PC-3 (cell line): ENCODE measurements around the gene CIAPIN1. TPM values are rescaled to one million over a fixed set of nuclear protein-coding genes. Genes with fewer than 3 reads are reported as not detected.

Source experiments
- ATAC-seq: fragments of 200-7000 bp; cut with Tn5 transposase; 2 replicates; pipeline ENCODE4 v1.9.1; 2020; ENCODE audit warnings: mild to moderate bottlenecking, moderate library complexity
- BruUV-seq: library from RNA; stranded (reverse); fragments of 400-500 nt; replicated peaks from 2 replicates; lab custom pipeline; 2021; lab: Mats Ljungman, UMichigan
- CTCF ChIA-PET: fragments of 300-600 bp; sonication (Branson Sonifier 250); formaldehyde crosslinking; loops from one replicate; lab custom pipeline; 2022; ENCODE audit warnings: antibody characterized with exemption; lab: Charles Lee
- POLR2A ChIA-PET: fragments of 300-600 bp; sonication (Branson Sonifier 250); formaldehyde crosslinking; loops from one replicate; lab custom pipeline; 2022; ENCODE audit warnings: antibody characterized with exemption; ENCODE audit not compliant: unreplicated experiment; lab: Charles Lee
- DNase-seq: peaks from one replicate; pipeline ENCODE4 v3.0.0-alpha.2; 2015
- H2AFZ ChIP-seq: fragments of 300-600 bp; sonication (generic); 2 replicates; pipeline ENCODE4 v1.6.0; 2016; ENCODE audit warnings: antibody characterized with exemption, low read length
- H3F3A ChIP-seq: fragments of 300-600 bp; sonication (generic); one replicate; pipeline ENCODE4 v1.6.0; 2017; ENCODE audit warnings: antibody characterized with exemption, low read length, control low read depth, mild to moderate bottlenecking; ENCODE audit not compliant: unreplicated experiment
- H3K27ac ChIP-seq: fragments of 300-600 bp; sonication (generic); 2 replicates; pipeline ENCODE4 v1.5.1; 2016; ENCODE audit warnings: mild to moderate bottlenecking, low read length
- H3K27me3 ChIP-seq: fragments of 300-600 bp; sonication (generic); 2 replicates; pipeline ENCODE4 v1.6.1; 2016; ENCODE audit warnings: low read length, mixed read lengths
- H3K36me3 ChIP-seq: fragments of 300-600 bp; sonication (generic); 2 replicates; pipeline ENCODE4 v1.6.1; 2016; ENCODE audit warnings: low read depth, mixed run types, low read length, mixed read lengths
- H3K4me1 ChIP-seq: fragments of 300-600 bp; sonication (generic); 2 replicates; pipeline ENCODE4 v1.5.1; 2016; ENCODE audit warnings: low read length; ENCODE audit not compliant: insufficient read depth
- H3K4me2 ChIP-seq: fragments of 300-600 bp; sonication (generic); 2 replicates; pipeline ENCODE4 v1.6.0; 2016; ENCODE audit warnings: low read length
- H3K4me3 ChIP-seq: fragments of 300-600 bp; sonication (generic); 2 replicates; pipeline ENCODE4 v1.5.1; 2016; ENCODE audit warnings: mild to moderate bottlenecking, low read length, mixed read lengths
- H3K79me2 ChIP-seq: fragments of 300-600 bp; sonication (generic); 2 replicates; pipeline ENCODE4 v1.6.1; 2017; ENCODE audit warnings: low read length, mixed read lengths
- H3K9ac ChIP-seq: fragments of 300-600 bp; sonication (generic); 2 replicates; pipeline ENCODE4 v1.6.0; 2016; ENCODE audit warnings: mild to moderate bottlenecking, low read length
- H3K9me2 ChIP-seq: fragments of 300-600 bp; sonication (generic); replicated peaks from 2 replicates; pipeline ENCODE4 v1.6.1; 2016; ENCODE audit warnings: mixed run types, low read length, mixed read lengths
- H3K9me3 ChIP-seq: fragments of 300-600 bp; sonication (generic); 2 replicates; pipeline ENCODE4 v1.6.1; 2016; ENCODE audit warnings: low read length, mixed read lengths
- H4K20me1 ChIP-seq: fragments of 300-600 bp; sonication (generic); 2 replicates; pipeline ENCODE4 v1.6.1; 2016; ENCODE audit warnings: low read length, mixed read lengths
- EZH2 ChIP-seq: fragments of 300-600 bp; sonication (generic); IDR thresholded peaks from one replicate; pipeline ENCODE4 v1.6.1; 2017; ENCODE audit warnings: antibody characterized with exemption, mild to moderate bottlenecking, low read length; ENCODE audit not compliant: unreplicated experiment
- EZH2phosphoT487 ChIP-seq: fragments of 300-600 bp; sonication (generic); IDR thresholded peaks from 2 replicates; pipeline ENCODE4 v1.6.1; 2018; ENCODE audit warnings: mild to moderate bottlenecking, antibody characterized with exemption, low read length, borderline replicate concordance
- intact Hi-C: fragments of 100-400 bp; cut with micrococcal nuclease; formaldehyde crosslinking; loops from 2 replicates; pipeline ENCODE4 v1.9.0; 2023
- total RNA-seq: library from RNA; depleted of rRNA; stranded (reverse); fragments of >200 nt; gene quantifications from 2 replicates; pipeline ENCODE4 v1.2.3, GENCODE V29; 2014
- TF ChIP-seq, protein P1 (sequence below): fragments of 300-600 bp; sonication (generic); conservative IDR thresholded peaks from 2 replicates; pipeline ENCODE4 v1.5.1; 2017; ENCODE audit warnings: antibody characterized with exemption, low read depth, mild to moderate bottlenecking, low read length

CIAPIN1 gene
- total RNA-seq, 1 experiment from 2014 or later = 48.6 TPM

DNA sequence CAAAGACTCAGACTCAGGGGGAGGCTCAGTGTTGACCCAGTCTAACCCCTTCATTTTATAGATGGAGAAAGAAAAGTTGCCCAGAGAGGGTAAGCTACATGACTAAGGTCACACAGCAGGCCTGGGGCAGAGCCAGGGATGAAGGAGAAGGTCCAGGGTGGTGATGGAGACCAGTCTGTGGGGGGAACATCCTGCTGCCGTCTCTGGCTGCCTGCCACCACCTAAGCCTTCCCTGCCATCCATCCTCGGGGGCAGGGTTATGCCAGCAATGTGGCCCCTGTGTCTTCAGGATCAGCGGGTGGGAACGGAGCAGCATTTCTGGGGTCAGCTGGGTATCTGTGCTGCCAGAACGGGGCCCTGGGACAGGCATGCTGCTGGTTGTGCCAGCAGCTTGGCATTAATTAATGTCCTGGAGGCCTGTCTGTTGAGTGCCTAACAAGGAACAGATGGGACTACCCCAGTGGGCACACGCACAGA is 33.6 kb upstream of the CIAPIN1 start:
- ATAC-seq (no peak), DNase-seq (no peak)
- no TSS peak for BruUV-seq
- Histone ChIP-seq H3K4me1 (no peaks in the 10 kb centered on the region; the same call in 1 of the 2 replicates), H3K9me3 (no peaks in the 10 kb centered on the region), H3K27me3 (no peaks in the 10 kb centered on the region), H2AFZ (no peak overlapping the region), H3K27ac (no peak overlapping the region), H3K9ac (no peak overlapping the region), H3F3A (no peaks in the 10 kb centered on the region), H3K79me2 (no peaks in the 10 kb centered on the region), H3K9me2 (no peaks in the 10 kb centered on the region), H4K20me1 (no peaks in the 10 kb centered on the region), H3K36me3 (no peaks in the 10 kb centered on the region), H3K4me3 (no peak overlapping the region), H3K4me2 (no peak overlapping the region)
- ChIA-PET CTCF (no interaction called here), POLR2A (no interaction called here)
- intact Hi-C loops = no loop called here
- TF ChIP-seq EZH2 (no peak), EZH2phosphoT487 (no peak)
- TF ChIP-seq, protein P1, sequence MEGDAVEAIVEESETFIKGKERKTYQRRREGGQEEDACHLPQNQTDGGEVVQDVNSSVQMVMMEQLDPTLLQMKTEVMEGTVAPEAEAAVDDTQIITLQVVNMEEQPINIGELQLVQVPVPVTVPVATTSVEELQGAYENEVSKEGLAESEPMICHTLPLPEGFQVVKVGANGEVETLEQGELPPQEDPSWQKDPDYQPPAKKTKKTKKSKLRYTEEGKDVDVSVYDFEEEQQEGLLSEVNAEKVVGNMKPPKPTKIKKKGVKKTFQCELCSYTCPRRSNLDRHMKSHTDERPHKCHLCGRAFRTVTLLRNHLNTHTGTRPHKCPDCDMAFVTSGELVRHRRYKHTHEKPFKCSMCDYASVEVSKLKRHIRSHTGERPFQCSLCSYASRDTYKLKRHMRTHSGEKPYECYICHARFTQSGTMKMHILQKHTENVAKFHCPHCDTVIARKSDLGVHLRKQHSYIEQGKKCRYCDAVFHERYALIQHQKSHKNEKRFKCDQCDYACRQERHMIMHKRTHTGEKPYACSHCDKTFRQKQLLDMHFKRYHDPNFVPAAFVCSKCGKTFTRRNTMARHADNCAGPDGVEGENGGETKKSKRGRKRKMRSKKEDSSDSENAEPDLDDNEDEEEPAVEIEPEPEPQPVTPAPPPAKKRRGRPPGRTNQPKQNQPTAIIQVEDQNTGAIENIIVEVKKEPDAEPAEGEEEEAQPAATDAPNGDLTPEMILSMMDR = no peak

DNA sequence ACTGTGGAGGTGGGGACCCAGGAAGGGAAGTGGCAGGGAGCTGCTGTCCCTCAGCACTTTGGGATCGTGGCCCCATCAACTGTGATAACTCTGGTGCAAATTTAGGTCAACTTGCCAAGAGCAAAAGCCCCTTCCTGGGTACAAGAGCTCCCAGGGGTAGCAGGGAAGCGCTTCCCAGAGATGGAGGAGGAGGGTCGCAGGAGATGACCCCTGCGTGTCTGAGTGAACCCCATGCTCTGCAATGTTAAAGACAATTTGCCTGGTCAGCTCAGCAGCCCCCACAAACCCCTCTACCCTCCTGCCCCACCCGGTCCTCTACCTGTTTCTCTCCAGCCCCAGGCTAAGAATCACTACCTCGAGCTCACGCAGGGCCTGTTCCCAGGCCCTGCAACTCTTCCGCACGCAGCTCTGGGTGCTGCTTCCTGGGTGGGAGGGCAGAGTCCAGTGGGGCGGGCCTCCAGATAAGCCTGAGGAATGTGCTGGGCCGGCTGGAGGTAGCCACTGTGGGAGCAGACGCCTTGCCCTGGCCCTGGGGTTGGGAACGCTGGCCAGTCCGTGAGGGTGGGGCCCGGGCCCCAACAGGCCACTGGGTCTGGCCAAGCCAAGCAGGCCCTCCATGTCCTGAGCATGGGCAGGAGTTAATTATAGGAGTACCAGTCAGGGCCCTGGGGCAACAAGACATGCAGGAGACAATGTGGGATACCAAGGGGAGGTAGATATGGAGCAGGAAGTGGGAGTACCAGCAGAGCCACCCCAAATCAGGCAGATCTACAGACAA is 33.0 kb upstream of the CIAPIN1 start:
- POLR2A ChIA-PET = no interaction called here
- CTCF ChIA-PET = no interaction called here
- Histone ChIP-seq H3K27me3 (no peaks in the 10 kb centered on the region), H4K20me1 (no peaks in the 10 kb centered on the region), H3K4me2 (no peak overlapping the region), H3K36me3 (no peaks in the 10 kb centered on the region), H3K4me3 (no peak overlapping the region), H3K9ac (no peak overlapping the region), H2AFZ (no peak overlapping the region), H3K9me2 (no peaks in the 10 kb centered on the region), H3K4me1 (no peaks in the 10 kb centered on the region), H3K79me2 (no peaks in the 10 kb centered on the region), H3K27ac (no peak overlapping the region), H3K9me3 (no peaks in the 10 kb centered on the region), H3F3A (no peaks in the 10 kb centered on the region)
- DNase-seq (no peak), ATAC-seq (no peak)
- intact Hi-C loops = no loop called here
- TF ChIP-seq EZH2phosphoT487 = no peak
- TF ChIP-seq, protein P1 = no peak
- BruUV-seq = no TSS peak

DNA sequence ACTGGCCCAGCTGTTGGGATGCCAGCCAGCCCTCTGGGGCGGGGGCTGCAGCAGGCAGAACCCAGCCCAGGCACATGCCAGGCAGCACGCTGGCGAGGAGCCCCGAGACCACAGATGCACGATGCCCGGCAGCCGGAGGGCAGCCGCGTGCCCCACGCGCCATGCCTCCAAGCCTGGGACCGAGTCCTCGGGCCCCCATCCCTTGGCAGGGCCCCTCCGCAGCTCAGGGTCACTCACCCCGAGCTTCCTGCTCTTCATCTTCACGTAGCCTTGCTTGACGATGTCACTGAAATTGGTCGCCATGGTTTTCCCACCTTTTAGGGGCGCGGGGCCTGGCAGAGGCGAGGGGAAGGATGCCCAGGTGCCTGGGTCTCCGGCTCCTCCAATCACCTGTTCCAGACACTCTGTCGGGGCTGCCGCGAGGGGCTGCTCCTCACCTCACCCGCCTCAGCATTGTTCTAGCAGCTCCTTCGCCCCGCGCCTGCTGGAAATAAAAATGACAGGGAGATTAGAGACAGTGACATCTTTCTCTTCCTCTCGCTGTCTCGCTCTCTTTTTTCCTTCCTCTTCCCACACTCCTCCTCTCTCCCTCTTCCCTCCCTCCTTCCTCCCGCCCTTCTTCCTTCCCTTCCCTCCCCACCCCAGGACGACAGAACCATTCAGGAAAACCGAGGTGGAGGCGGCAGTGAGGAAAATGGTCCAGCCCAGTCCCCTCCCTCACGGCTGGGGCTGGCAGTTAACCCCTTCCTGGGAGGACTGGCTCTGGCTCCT is 32.2 kb upstream of the CIAPIN1 start:
- Histone ChIP-seq H3K9me3 (no peaks in the 10 kb centered on the region), H3K27me3 (no peaks in the 10 kb centered on the region), H3F3A (no peaks in the 10 kb centered on the region), H3K27ac (no peak overlapping the region), H2AFZ (no peak overlapping the region), H4K20me1 (no peaks in the 10 kb centered on the region), H3K79me2 (no peaks in the 10 kb centered on the region), H3K4me3 (no peak overlapping the region), H3K36me3 (no peaks in the 10 kb centered on the region), H3K4me2 (no peak overlapping the region), H3K9ac (no peak overlapping the region), H3K9me2 (no peaks in the 10 kb centered on the region), H3K4me1 (no peaks in the 10 kb centered on the region)
- DNase-seq = no peak
- CTCF ChIA-PET = no interaction called here
- ATAC-seq = no peak
- intact Hi-C loops = no loop called here
- no TSS peak for BruUV-seq
- POLR2A ChIA-PET = no interaction called here
- no peak for TF ChIP-seq EZH2
- TF ChIP-seq, protein P1 = no peak
- TF ChIP-seq EZH2phosphoT487 = no peak
